ENCODE data around the gene ENDOU. TPM values are rescaled to one million over a fixed set of nuclear protein-coding genes. Genes with fewer than 3 reads are reported as not detected.

The ENDOU gene
- total RNA-seq, 2 donors from 2014 or later = not detected

DNA sequence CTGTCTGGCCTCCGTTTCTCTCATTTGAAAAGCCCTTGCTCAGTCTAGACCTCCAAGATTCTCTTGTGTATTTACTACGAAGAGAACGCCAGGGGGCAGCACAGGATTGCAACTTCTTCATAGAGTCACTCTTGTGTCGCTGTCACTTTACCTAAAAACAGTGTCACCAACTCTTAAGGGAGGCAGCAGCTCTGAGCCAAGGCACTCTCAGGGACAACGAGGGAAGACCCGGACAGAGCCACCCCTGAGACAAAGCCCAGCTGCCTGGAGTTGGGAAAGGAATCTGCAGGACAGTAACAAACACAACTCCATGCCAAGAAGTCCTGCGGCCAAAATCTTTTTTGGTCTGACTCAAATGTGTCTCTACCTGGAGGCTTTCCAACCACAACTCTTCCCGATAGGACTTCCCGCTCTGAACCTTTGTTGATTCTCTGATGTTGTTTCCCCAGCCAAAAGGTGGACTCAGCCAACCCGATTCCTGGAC, 9.9 kb downstream of the ENDOU start:
- H3K27ac Mint-ChIP-seq = no peak overlapping the region
- ATAC-seq (peak; percentile 81 to 87), DNase-seq (ENCODE audit: low spot score in 2 of 2) (peak in 1 of 2 donors; percentile 71)
- H3K36me3 Mint-ChIP-seq = no peaks in the 10 kb centered on the region
- no peaks in the 10 kb centered on the region for H3K9me3 Mint-ChIP-seq

DNA sequence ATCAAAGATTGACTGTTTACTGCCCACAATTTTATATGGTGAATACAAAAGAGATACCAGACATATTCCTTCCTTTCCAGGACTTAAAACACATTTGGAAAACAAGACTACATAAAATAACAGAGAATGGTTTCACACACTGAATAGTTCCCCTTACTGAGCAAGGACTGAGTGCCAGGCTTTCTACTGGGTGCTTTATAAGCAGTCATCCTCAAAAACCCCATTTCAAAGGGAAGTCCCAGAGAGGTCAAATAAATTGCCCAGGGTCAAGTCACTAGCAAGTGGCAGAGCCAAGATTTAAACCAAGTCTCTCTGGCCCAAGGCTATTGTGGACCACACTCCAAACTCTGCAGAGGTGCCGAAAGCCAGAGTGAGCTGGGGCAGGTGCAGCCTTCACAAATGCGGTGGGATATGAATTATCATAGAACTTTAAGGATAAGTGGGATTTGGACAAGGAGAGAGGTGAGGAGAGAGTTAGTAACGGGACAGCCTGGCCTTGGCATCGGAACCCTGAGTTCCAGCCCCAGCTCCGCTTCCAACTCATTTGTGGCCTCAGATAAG, 10.4 kb downstream of the ENDOU start:
- DNase-seq (ENCODE audit: low spot score in 2 of 2) (no peak), ATAC-seq (peak; percentile 8 to 19)
- Mint-ChIP-seq H3K9me3 (no peaks in the 10 kb centered on the region), H3K27ac (no peak overlapping the region), H3K36me3 (no peaks in the 10 kb centered on the region)

DNA sequence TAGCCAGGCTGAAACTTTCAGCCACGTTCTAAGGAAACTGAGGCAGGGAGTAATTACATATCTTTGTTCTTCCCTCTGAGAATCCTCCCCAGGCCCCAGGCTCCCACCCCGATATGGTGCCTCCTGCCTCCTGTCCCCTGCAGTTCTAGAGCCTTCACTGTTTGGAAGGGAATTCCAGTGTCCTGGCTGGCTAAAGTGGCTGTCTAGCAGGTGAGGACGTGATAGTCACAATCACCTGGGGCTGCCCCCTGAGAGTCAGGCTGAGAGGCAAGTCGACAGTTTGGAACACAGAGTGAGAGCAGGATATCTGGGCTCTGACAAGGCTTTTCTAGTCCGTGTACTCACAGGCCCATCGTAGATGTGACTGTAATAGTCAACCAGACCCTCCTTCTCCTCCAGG, 13.1 kb downstream of the ENDOU start:
- no peak for DNase-seq (ENCODE audit: low spot score in 2 of 2)
- Mint-ChIP-seq H3K36me3 (no peaks in the 10 kb centered on the region), H3K27ac (no peak overlapping the region), H3K9me3 (no peaks in the 10 kb centered on the region)
- no peak for ATAC-seq

DNA sequence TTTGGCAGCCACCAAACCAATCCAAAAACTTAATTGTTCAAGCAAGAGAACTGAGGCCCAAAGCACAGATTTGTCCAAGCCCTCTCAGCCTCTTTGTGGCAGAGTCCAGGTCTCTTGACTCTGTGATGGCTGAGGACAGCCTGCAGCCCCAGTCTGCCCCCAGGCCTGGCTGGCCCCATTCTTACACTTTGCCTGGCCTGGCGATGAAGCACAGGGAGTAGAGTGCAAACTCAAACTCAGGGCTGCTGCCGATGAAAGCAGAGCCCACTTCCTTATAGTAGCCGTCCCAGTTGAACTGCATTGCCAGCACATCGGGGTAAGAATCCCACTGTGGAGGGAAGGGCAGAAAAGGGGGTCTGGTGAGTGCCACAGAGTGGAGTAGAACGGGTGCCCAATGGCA, 13.8 kb downstream of the ENDOU start:
- H3K27ac Mint-ChIP-seq = no peak overlapping the region
- no peak for ATAC-seq
- H3K36me3 Mint-ChIP-seq = peaks cover 2 to 3% of the 10 kb centered on the region in 2 donors
- H3K9me3 Mint-ChIP-seq = no peaks in the 10 kb centered on the region
- no peak for DNase-seq (ENCODE audit: low spot score in 2 of 2)

DNA sequence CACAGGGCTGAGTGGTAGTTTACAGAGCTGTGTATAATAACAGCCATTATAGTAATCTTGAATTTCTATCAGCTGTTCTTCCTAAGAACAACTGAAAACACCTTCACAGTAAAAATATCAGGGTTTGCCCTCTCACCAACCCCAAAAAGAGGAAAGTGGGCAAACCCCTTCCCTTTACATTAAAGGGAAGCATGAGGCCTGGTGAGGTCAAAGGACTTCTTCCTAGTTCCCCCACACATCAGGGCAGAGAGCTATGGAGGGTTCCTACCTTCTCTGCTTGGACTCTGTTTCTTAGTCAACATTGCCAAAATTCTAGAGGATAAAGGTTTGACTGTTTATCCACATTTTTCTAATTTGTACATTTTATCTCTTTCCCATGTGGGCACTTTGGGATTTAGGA, 15.0 kb downstream of the ENDOU start:
- ATAC-seq = no peak
- Mint-ChIP-seq H3K27ac (peak overlapping the region in 1 of 2 donors; percentile 35), H3K36me3 (peaks cover 9 to 10% of the 10 kb centered on the region in 2 donors), H3K9me3 (no peaks in the 10 kb centered on the region)
- DNase-seq (ENCODE audit: low spot score in 2 of 2) = no peak

DNA sequence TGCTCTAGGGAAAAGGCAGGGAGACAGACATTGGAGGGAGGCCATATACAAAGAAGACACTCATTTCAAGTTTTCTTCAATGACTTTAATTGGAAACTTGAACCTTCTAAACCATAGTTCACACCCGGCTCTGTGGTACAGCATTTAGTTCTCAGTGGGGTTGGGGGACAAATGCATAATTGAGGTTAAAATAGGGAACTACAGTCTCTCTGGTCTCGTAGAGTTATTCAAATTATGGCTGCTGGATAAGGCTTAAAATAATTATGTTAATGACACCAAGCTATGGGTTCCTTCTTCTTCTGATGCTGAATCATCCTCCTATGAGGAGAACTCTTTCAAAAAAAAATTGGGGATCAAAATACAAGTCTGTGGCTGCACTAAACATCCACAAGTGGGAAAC, 15.6 kb downstream of the ENDOU start:
- DNase-seq (ENCODE audit: low spot score in 2 of 2) (no peak), ATAC-seq (no peak)
- H3K27ac Mint-ChIP-seq = peak overlapping the region in 1 of 2 donors; percentile 35
- peaks cover 9 to 16% of the 10 kb centered on the region in 2 donors for H3K36me3 Mint-ChIP-seq
- no peaks in the 10 kb centered on the region for H3K9me3 Mint-ChIP-seq

DNA sequence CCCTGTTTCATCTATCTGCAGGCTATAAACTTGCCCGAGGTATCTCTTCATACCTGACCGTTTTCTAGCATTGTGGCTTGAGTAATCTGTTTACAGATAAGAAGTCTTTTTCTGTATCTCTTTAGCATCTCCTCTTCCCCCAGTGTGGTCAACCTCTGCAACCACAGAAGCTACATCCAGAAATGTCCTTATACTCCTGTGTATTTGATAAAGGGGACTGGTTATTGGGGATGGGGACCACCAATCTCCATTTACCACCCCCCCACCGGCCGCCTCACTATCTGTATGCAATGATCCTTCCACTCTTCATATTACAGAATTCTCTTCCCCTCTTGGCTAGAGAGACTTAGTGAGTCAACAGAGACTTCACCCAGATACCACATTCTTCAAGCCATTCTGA, 16.1 kb downstream of the ENDOU start:
- Mint-ChIP-seq H3K36me3 (peaks cover 10 to 16% of the 10 kb centered on the region in 2 donors), H3K27ac (peak overlapping the region in 1 of 2 donors; percentile 35), H3K9me3 (no peaks in the 10 kb centered on the region)
- DNase-seq (ENCODE audit: low spot score in 2 of 2) = no peak
- ATAC-seq = no peak

DNA sequence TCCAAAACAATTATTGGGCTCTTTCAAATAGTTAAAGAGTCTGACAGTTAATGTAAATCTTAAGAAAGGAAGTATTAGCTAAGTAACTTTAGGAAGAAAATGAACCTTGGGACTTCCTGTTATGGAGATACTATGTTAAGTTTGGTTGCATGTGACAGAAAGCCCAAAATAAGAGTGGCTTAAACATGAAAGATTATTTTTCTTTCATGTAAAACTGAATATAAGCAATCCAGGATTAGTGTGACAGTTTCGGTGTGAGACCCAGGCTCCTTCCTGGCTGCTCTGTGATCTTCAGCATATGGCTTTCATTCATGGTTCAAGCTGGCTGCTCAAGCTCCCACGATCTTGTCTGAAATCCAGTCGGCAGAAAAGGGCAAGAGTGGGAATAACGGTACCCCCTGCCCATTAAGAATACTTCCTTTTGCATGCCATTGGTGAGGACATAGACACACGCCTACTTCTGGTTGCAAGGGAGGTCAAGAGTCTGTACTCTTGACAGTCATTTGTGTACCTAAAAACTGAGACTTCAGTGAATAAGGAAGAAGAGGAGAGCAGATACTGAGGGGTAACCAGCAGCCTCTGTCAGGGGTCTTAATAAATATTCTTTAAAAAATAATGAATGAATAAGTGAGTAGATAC, 17.3 kb downstream of the ENDOU start:
- peaks cover 21 to 27% of the 10 kb centered on the region in 2 donors for H3K36me3 Mint-ChIP-seq
- peak overlapping the region; percentile 1 to 74 for H3K27ac Mint-ChIP-seq
- no peaks in the 10 kb centered on the region for H3K9me3 Mint-ChIP-seq
- DNase-seq (ENCODE audit: low spot score in 2 of 2) (no peak), ATAC-seq (no peak)

DNA sequence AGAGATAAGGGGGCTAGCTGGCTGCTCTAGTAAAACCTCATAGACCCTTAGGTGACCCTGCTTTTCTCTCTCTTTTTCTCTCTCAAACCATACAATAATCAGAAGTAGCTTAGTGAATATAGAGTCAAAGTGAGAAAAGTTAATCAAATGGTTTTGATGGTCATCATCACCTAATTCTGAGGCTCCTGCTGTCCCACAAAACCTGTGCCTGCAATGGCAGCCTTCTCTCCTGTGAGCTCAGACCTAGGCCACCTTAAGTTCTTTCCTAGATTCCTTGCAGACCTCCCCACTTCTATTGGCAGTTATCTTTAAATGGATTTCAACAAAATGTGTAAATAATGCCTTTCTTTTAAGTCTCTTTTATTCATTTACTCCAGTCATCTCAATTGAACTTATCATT, 17.9 kb downstream of the ENDOU start:
- peak overlapping the region; percentile 1 to 74 for H3K27ac Mint-ChIP-seq
- no peaks in the 10 kb centered on the region for H3K9me3 Mint-ChIP-seq
- no peak for ATAC-seq
- H3K36me3 Mint-ChIP-seq = peaks cover 21 to 27% of the 10 kb centered on the region in 2 donors
- DNase-seq (ENCODE audit: low spot score in 2 of 2) = no peak

DNA sequence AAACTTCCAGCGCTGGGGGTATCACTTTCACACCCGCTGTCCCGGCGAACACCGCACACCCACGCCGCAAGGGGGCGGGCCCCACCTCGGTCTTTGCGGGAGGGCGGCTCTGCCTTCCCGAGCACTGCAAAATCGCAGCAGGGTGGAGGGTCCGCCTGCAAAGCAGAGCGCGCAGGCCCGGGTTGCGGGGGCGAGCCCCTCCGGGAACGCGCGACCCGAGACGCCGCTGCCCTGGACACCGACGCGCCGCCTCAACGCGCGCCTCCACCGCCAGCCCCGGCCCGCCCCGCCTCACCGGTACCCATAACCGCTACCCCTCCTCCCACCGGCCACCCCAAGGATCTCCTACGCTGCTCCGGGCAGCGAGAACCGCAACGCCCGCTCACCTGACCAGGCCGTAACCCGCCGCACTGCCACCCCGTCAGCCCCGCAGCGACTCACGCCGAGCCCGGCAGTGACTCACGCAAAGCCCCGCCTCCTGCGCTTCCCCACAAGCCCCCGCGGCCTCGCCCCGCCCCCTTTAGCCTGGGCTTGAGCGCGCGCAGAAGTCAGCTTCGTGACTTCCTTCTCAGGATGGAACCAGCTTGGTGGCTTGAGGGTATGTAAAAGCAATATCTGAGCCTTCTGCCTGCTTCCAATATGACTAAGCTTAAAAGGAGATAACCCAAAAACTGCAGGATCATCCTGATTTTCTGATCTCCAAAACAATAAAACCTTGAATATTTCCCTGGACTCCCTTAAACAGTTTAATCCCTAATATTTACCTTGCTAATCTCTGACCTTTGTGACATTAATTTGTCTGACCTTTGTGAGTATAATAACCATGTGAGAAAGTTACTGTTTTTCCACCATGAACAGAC, 19.5 kb downstream of the ENDOU start, which contains the start of gene RPAP3:
TSS of gene RPAP3 (minus strand) at position 465 of the 860 bp plus-strand sequence. CDS start 3,190 bp downstream, outside the sequence.
- DNase-seq (ENCODE audit: low spot score in 2 of 2) (peak; percentile 98 to 99), ATAC-seq (peak; percentile 91 to 98)
- Mint-ChIP-seq H3K27ac (peak within 1 kb of the TSS; percentile 96 to 99), H3K9me3 (no peaks in the 10 kb centered on the region), H3K36me3 (peaks cover 23 to 29% of the 10 kb centered on the region in 2 donors)

DNA sequence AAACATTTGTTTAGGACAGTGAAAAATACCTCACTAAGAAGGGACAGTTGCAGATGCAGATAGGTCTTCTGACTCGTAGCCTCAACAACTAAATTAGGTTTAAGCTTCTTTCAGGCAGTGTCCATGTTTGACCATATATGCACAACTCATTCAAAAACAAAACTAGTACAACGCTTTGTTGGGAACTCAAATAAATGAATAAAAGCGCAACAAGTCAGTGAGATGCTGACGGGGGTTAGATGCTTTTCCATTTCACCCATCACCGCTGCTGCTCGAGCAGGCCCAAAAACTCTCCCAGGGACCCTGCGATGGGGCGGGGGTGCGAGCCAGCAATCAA, 20.1 kb downstream of the ENDOU start:
- ATAC-seq (peak in 1 of 2 donors; percentile 0), DNase-seq (ENCODE audit: low spot score in 2 of 2) (no peak)
- H3K36me3 Mint-ChIP-seq = peaks cover 28 to 31% of the 10 kb centered on the region in 2 donors
- peak overlapping the region; percentile 9 to 96 for H3K27ac Mint-ChIP-seq
- no peaks in the 10 kb centered on the region for H3K9me3 Mint-ChIP-seq

DNA sequence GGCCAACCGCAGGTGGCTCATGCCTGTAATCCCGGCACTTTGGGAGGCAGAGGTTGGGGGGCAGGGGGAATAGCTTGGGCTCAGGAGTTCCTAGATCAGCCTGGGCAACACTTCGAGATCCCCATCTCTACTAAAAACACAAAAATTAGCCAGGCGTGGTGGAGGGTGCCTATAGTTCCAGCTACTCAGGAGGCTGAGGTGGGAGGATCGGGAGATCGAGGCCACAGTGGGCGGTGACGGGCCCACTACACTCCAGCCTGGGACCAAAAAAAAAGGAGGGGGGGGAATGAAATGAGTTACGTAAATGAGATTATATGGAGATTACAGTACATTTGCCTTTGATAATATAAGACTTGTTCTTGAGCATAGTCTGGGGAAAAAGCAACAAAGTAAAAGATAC, 20.6 kb downstream of the ENDOU start:
- DNase-seq (ENCODE audit: low spot score in 2 of 2) (no peak), ATAC-seq (no peak)
- H3K27ac Mint-ChIP-seq = peak overlapping the region; percentile 9 to 96
- H3K9me3 Mint-ChIP-seq = no peaks in the 10 kb centered on the region
- peaks cover 28 to 31% of the 10 kb centered on the region in 2 donors for H3K36me3 Mint-ChIP-seq

DNA sequence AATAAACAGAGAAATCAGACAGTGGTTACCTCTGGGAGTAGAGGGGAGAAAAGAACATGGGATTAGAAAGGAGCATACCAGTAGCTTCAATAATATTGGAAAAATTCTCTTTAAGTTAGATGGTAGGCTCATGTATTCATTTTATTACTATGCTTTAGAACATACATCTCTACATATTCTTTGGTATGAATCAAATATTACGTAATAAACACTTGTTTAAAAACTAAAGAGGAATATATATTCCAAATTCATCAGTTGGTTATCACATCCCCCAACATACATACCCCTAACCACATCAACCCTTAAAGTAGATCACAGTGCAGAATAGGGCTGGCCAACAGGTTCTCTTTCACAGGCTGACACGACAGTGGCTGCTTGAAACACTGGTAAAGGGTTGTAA, 25.0 kb downstream of the ENDOU start:
- peak in 1 of 2 donors; percentile 10 for ATAC-seq
- no peak for DNase-seq (ENCODE audit: low spot score in 2 of 2)
- Mint-ChIP-seq H3K9me3 (no peaks in the 10 kb centered on the region), H3K27ac (no peak overlapping the region), H3K36me3 (peaks cover 19 to 26% of the 10 kb centered on the region in 2 donors)

DNA sequence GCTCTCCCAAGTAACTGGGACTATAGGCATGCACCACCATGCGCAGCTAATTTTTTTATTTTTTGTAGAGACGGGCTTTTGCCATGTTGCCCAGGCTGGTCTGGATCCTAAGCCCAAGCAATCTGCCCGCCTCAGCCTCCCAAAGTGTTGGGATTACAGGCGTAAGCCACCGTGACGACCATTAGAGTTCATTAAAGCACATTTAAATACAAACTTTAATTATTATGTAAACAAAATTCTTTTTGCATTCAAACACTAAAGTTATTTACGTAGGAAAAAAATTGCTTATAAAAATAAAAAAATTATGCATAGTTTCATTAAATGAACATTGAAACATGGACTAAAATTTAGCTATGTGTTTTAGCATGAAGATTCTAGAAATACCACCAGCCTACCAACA, 26.7 kb downstream of the ENDOU start:
- ATAC-seq = no peak
- Mint-ChIP-seq H3K36me3 (peaks cover 14 to 18% of the 10 kb centered on the region in 2 donors), H3K27ac (no peak overlapping the region), H3K9me3 (no peaks in the 10 kb centered on the region)
- no peak for DNase-seq (ENCODE audit: low spot score in 2 of 2)

DNA sequence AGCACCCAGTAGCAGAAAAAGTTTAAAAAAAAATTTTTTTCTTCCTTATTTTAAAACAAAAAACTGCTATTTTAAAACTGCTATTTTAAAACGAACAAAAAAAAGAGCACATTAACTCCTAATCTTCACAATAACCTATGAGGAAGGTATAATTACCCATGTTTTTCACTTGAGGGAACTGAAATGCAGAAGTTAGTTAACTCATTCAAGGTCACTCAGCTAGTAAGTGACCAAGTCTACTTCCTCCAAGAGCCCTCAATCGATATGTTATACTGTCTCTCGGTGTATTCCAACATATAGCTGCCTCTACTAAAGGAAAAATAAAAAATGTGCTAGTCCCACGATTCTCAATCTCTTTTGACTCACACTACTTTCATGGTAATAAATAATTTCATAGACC, 27.2 kb downstream of the ENDOU start:
- DNase-seq (ENCODE audit: low spot score in 2 of 2) (no peak), ATAC-seq (no peak)
- Mint-ChIP-seq H3K27ac (no peak overlapping the region), H3K36me3 (peaks cover 9 to 15% of the 10 kb centered on the region in 2 donors), H3K9me3 (no peaks in the 10 kb centered on the region)

DNA sequence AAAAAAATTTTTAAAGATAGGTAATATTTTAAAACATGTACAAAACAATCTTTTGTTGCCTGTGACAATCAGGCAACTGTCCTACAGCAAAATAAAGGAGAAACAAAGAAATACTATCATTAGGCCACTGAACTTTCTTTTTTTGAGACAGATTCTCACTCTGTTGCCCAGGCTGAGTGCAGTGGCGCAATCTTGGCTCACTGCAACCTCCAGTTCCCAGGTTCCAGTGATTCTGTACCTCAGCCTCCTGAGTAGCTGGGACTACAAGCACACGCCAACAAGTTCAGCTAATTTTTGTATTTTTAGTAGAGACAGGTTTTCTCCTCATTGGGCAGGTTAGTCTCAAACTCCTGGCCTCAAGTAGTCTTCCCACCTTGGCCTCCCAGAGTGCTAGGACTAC, 36.1 kb downstream of the ENDOU start:
- Mint-ChIP-seq H3K27ac (no peak overlapping the region), H3K36me3 (peaks cover 8 to 20% of the 10 kb centered on the region in 2 donors), H3K9me3 (no peaks in the 10 kb centered on the region)
- ATAC-seq (no peak), DNase-seq (ENCODE audit: low spot score in 2 of 2) (no peak)

DNA sequence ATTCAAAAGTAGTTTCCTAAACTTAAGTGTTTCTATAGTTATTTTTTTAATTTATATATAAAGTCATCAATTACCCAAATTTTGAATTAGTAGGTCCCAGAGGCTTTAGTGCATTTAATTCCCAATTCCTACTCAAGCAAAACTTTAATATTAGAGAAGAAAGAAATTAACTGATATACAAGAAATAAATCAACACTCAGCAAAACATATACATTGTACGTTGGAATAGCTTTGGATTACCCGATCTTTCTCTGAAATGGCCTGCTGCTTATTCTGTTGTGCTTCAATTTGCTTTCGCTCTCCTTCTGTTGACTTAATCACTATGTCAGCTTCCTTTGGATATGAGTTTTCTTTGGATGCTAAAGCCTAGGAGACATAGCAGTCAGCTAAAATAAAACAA, 37.7 kb downstream of the ENDOU start:
- H3K9me3 Mint-ChIP-seq = no peaks in the 10 kb centered on the region

More for the DNA sequence above, 37.7 kb downstream of the ENDOU start:
- ATAC-seq (no peak), DNase-seq (ENCODE audit: low spot score in 2 of 2) (no peak)
- Mint-ChIP-seq H3K36me3 (peaks cover 9 to 10% of the 10 kb centered on the region in 2 donors), H3K27ac (no peak overlapping the region)
